ENCODE measurements around the gene C16orf87. TPM values are rescaled to one million over a fixed set of nuclear protein-coding genes. Genes with fewer than 3 reads are reported as not detected.

C16orf87 gene
- total RNA-seq, 4 donors from 2014 or later: 4.1 to 5.9 (median 5.3) TPM

GRCh38 chr16:46843898-46844642 lies 13.1 kb upstream of the C16orf87 start:
- no peak for DNase-seq (ENCODE audit: low spot score in 2 of 2)
- Histone ChIP-seq H3K9me3 (peaks cover 0 to 7% (median 0%) of the 10 kb centered on the region in 4 donors), H3K4me3 (no peak overlapping the region), H3K27me3 (peaks cover 0 to 18% of the 10 kb centered on the region in 2 donors), H3K27ac (no peak overlapping the region), H3K4me1 (no peaks in the 10 kb centered on the region), H3K36me3 (no peaks in the 10 kb centered on the region)
- 43 to 66% methylated on average over 28 to 70 of the region's 74 CpGs for whole genome bisulfite sequencing, 2 donors
- TF ChIP-seq POLR2A (IDR thresholded peaks at IDR 0.05): no peak
- TF ChIP-seq EP300 (IDR thresholded peaks at IDR 0.05): no peak
- no peak for TF ChIP-seq CTCF (IDR thresholded peaks at IDR 0.05)

GRCh38 chr16:46842192-46842895 lies 11.4 kb upstream of the C16orf87 start:
- TF ChIP-seq EP300 (IDR thresholded peaks at IDR 0.05) (no peak), CTCF (IDR thresholded peaks at IDR 0.05) (no peak), POLR2A (IDR thresholded peaks at IDR 0.05) (no peak)
- H3K27me3 ChIP-seq: peaks cover 0 to 18% of the 10 kb centered on the region in 2 donors
- no peak overlapping the region for H3K4me3 ChIP-seq
- H3K9me3 ChIP-seq: peaks cover 0 to 7% (median 0%) of the 10 kb centered on the region in 4 donors
- 94 to 97% methylated on average over 18 of the region's 18 CpGs for WGBS, 2 donors
- H3K27ac ChIP-seq: no peak overlapping the region
- H3K36me3 ChIP-seq: no peaks in the 10 kb centered on the region
- DNase-seq (ENCODE audit: low spot score in 2 of 2): no peak
- H3K4me1 ChIP-seq: no peaks in the 10 kb centered on the region

GRCh38 chr16:46839986-46840443 lies 9.0 kb upstream of the C16orf87 start:
- no peaks in the 10 kb centered on the region for H3K36me3 ChIP-seq
- H3K4me1 ChIP-seq: no peaks in the 10 kb centered on the region
- WGBS, 2 donors: 69 to 72% methylated on average over 11 of the region's 11 CpGs
- no peak for DNase-seq (ENCODE audit: low spot score in 2 of 2)
- peaks cover 0 to 11% of the 10 kb centered on the region in 2 donors for H3K27me3 ChIP-seq
- H3K9me3 ChIP-seq: peaks cover 0 to 7% (median 0%) of the 10 kb centered on the region in 4 donors
- H3K27ac ChIP-seq: no peak overlapping the region
- no peak overlapping the region for H3K4me3 ChIP-seq
- no peak for TF ChIP-seq POLR2A (IDR thresholded peaks at IDR 0.05)
- no peak for TF ChIP-seq CTCF (IDR thresholded peaks at IDR 0.05)
- TF ChIP-seq EP300 (IDR thresholded peaks at IDR 0.05): no peak

- no peak overlapping the region for H3K4me3 ChIP-seq
- H3K9me3 ChIP-seq: no peaks in the 10 kb centered on the region
- no peak for TF ChIP-seq POLR2A (IDR thresholded peaks at IDR 0.05)
- no peak for TF ChIP-seq CTCF (IDR thresholded peaks at IDR 0.05)
- TF ChIP-seq EP300 (IDR thresholded peaks at IDR 0.05): no peak
- DNase-seq (ENCODE audit: low spot score in 2 of 2): no peak
- H3K4me1 ChIP-seq: peaks cover 0 to 3% (median 0%) of the 10 kb centered on the region in 4 donors
- no peak overlapping the region for H3K27ac ChIP-seq
- H3K27me3 ChIP-seq: no peaks in the 10 kb centered on the region
- no peaks in the 10 kb centered on the region for H3K36me3 ChIP-seq
- WGBS, 2 donors: 81 to 84% methylated on average over 6 of the region's 6 CpGs
Observed at GRCh38 chr16:46836534-46837530, 5.9 kb upstream of the C16orf87 start.

All from tibial nerve (tissue), 4 donors.